WTC11 (cell line): Measurements from ENCODE around the gene SART1. TPM values are rescaled to one million over a fixed set of nuclear protein-coding genes. Genes with fewer than 3 reads are reported as not detected.
A peak's percentile ranks its signal among the peaks of the same experiment; 100 is the strongest.

ENCODE experiments used
- ATAC-seq: fragments of 200-7000 bp; cut with Tn5 transposase; 2 replicates; pipeline ENCODE4 v1.10.0; 2021; ENCODE audit warnings: mild to moderate bottlenecking, moderate library complexity
- CTCF ChIA-PET: fragments of 300-600 bp; sonication (Branson Sonifier 250); formaldehyde crosslinking; loops from one replicate; lab custom pipeline; 2021; ENCODE audit warnings: antibody characterized with exemption; lab: Charles Lee
- POLR2A ChIA-PET: fragments of 350-600 bp; sonication (Branson Sonifier 250); formaldehyde crosslinking; loops from one replicate; lab custom pipeline; 2021; ENCODE audit warnings: antibody characterized with exemption; lab: Charles Lee
- DNase-seq: peaks from one replicate; pipeline ENCODE4 v3.0.0; 2021; ENCODE audit warnings: low spot score
- H3K27ac Mint-ChIP-seq: 2 replicates; pipeline ENCODE4 v1.8.0; 2021; ENCODE audit warnings: mixed read lengths
- H3K27me3 Mint-ChIP-seq: 2 replicates; pipeline ENCODE4 v1.8.0; 2021; ENCODE audit warnings: low read depth, mild to moderate bottlenecking, moderate library complexity, mixed read lengths
- H3K36me3 Mint-ChIP-seq: 2 replicates; pipeline ENCODE4 v1.8.0; 2021; ENCODE audit warnings: mixed read lengths
- H3K4me1 Mint-ChIP-seq: 2 replicates; pipeline ENCODE4 v1.8.0; 2022; ENCODE audit warnings: mixed read lengths
- H3K4me3 Mint-ChIP-seq: 2 replicates; pipeline ENCODE4 v1.8.0; 2021; ENCODE audit warnings: mild to moderate bottlenecking, moderate library complexity, mixed read lengths
- H3K9me3 Mint-ChIP-seq: 2 replicates; pipeline ENCODE4 v1.8.0; 2021; ENCODE audit warnings: mixed read lengths
- ARID4B ChIP-seq: sonication (generic); formaldehyde crosslinking; IDR thresholded peaks from 2 replicates; pipeline ENCODE4 v1.8.0; 2023; ENCODE audit warnings: missing genetic modification reagents, mild to moderate bottlenecking, borderline replicate concordance
- CBFB ChIP-seq: sonication (generic); formaldehyde crosslinking; IDR thresholded peaks from 2 replicates; pipeline ENCODE4 v1.8.1; 2022; ENCODE audit warnings: mild to moderate bottlenecking, low read depth, missing genetic modification reagents
- CREB1 ChIP-seq: sonication (generic); formaldehyde crosslinking; IDR thresholded peaks from 2 replicates; pipeline ENCODE4 v1.8.0; 2023; ENCODE audit warnings: mild to moderate bottlenecking, missing genetic modification reagents
- HMGA2 ChIP-seq: fragments of 250-450 bp; sonication (Bioruptor Pico); IDR thresholded peaks from 2 replicates; pipeline ENCODE4 v1.4.0; 2021; ENCODE audit warnings: mild to moderate bottlenecking, moderate library complexity
- NFATC4 ChIP-seq: fragments of 250-450 bp; sonication (Bioruptor Pico); IDR thresholded peaks from 2 replicates; pipeline ENCODE4 v1.9.0; 2021; ENCODE audit warnings: mild to moderate bottlenecking
- NFE2L1 ChIP-seq: sonication (generic); formaldehyde crosslinking; IDR thresholded peaks from 2 replicates; pipeline ENCODE4 v1.8.1; 2023; ENCODE audit warnings: missing genetic modification reagents
- PRRX2 ChIP-seq: fragments of 250-450 bp; sonication (Bioruptor Pico); IDR thresholded peaks from 2 replicates; pipeline ENCODE4 v1.8.0; 2021; ENCODE audit warnings: mild to moderate bottlenecking
- RORB ChIP-seq: fragments of 250-450 bp; sonication (Bioruptor Pico); IDR thresholded peaks from 2 replicates; pipeline ENCODE4 v1.9.0; 2021; ENCODE audit warnings: mild to moderate bottlenecking
- SMAD3 ChIP-seq: sonication (generic); formaldehyde crosslinking; IDR thresholded peaks from 2 replicates; pipeline ENCODE4 v1.8.0; 2022; ENCODE audit warnings: missing genetic modification reagents, mild to moderate bottlenecking, borderline replicate concordance
- SOX15 ChIP-seq: fragments of 250-450 bp; sonication (Bioruptor Pico); IDR thresholded peaks from 2 replicates; pipeline ENCODE4 v1.9.0; 2021; ENCODE audit warnings: mild to moderate bottlenecking
- ZNF121 ChIP-seq: sonication (generic); formaldehyde crosslinking; IDR thresholded peaks from 2 replicates; pipeline ENCODE4 v1.8.0; 2023; ENCODE audit warnings: missing genetic modification reagents
- ZNF263 ChIP-seq: sonication (generic); formaldehyde crosslinking; IDR thresholded peaks from 2 replicates; pipeline ENCODE4 v1.8.1; 2022; ENCODE audit warnings: low read depth, mild to moderate bottlenecking, moderate library complexity, missing genetic modification reagents
- ZNF671 ChIP-seq: fragments of 250-450 bp; sonication (Bioruptor Pico); IDR thresholded peaks from 2 replicates; pipeline ENCODE4 v1.8.0; 2021; ENCODE audit warnings: mild to moderate bottlenecking
- total RNA-seq: library from RNA; stranded (reverse); gene quantifications from 3 replicates; pipeline ENCODE4 v1.2.3, GENCODE V29; 2021
- TF ChIP-seq, protein P1 (sequence below): fragments of 200-600 bp; IDR thresholded peaks from 2 replicates; pipeline ENCODE4 v1.8.0; 2022; ENCODE audit warnings: antibody characterized with exemption

SART1 gene
- total RNA-seq, 1 experiment from 2014 or later, result 57.0 TPM

GRCh38 chr11:65960824-65961266, 689 bp upstream of the SART1 start:
- peaks cover 21% of the 10 kb centered on the region for H3K4me1 Mint-ChIP-seq
- CTCF ChIA-PET, result interaction anchor here (1.1 to 1.2 kb wide), 2 partner anchors 84 to 101 kb away, joined by 3 read pairs; partner anchors contain the start of gene MUS81
- no peak for DNase-seq
- POLR2A ChIA-PET, result interaction anchor here (1.1 kb wide), 1 partner anchor 15 kb away, joined by 3 read pairs; the partner anchor contains the start of gene TSGA10IP
- H3K9me3 Mint-ChIP-seq, result no peaks in the 10 kb centered on the region
- TF ChIP-seq ZNF263 (CRISPR knock-in tag), result no peak
- TF ChIP-seq ZNF121 (CRISPR knock-in tag), result peak; percentile 64; the same call in 1 of the 2 replicates
- TF ChIP-seq ZNF671 (CRISPR knock-in tag), result no peak
- TF ChIP-seq, protein P1, sequence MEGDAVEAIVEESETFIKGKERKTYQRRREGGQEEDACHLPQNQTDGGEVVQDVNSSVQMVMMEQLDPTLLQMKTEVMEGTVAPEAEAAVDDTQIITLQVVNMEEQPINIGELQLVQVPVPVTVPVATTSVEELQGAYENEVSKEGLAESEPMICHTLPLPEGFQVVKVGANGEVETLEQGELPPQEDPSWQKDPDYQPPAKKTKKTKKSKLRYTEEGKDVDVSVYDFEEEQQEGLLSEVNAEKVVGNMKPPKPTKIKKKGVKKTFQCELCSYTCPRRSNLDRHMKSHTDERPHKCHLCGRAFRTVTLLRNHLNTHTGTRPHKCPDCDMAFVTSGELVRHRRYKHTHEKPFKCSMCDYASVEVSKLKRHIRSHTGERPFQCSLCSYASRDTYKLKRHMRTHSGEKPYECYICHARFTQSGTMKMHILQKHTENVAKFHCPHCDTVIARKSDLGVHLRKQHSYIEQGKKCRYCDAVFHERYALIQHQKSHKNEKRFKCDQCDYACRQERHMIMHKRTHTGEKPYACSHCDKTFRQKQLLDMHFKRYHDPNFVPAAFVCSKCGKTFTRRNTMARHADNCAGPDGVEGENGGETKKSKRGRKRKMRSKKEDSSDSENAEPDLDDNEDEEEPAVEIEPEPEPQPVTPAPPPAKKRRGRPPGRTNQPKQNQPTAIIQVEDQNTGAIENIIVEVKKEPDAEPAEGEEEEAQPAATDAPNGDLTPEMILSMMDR, result no peak
- 0 out of 2 replicates have a peak, but pooled peaks have one; percentile 12 for TF ChIP-seq NFATC4 (CRISPR knock-in tag)
- TF ChIP-seq HMGA2, result no peak
- no peak for TF ChIP-seq SOX15 (CRISPR knock-in tag)
- TF ChIP-seq CREB1, result no peak
- TF ChIP-seq NFE2L1 (CRISPR knock-in tag), result no peak
- TF ChIP-seq, all 79 proteins: peak for 2
- peak overlapping the region; percentile 91 for H3K4me3 Mint-ChIP-seq
- H3K27ac Mint-ChIP-seq, result peak overlapping the region; percentile 98
- no peak; the same call in 1 of the 2 replicates for ATAC-seq
- H3K36me3 Mint-ChIP-seq, result peaks cover 19% of the 10 kb centered on the region
- H3K27me3 Mint-ChIP-seq, result peaks cover 3% of the 10 kb centered on the region; the same call in 1 of the 2 replicates

GRCh38 chr11:65962141-65962564, 619 bp downstream of the SART1 start:
- peak overlapping the region; percentile 70 for H3K27ac Mint-ChIP-seq
- H3K4me1 Mint-ChIP-seq, result peaks cover 21% of the 10 kb centered on the region
- POLR2A ChIA-PET, result no interaction called here
- H3K9me3 Mint-ChIP-seq, result no peaks in the 10 kb centered on the region
- ATAC-seq (no peak), DNase-seq (no peak)
- TF ChIP-seq ARID4B (CRISPR knock-in tag) (no peak), SMAD3 (CRISPR knock-in tag) (no peak), PRRX2 (no peak), CBFB (CRISPR knock-in tag) (no peak)
- H3K27me3 Mint-ChIP-seq, result peaks cover 3% of the 10 kb centered on the region; the same call in 1 of the 2 replicates
- peaks cover 30% of the 10 kb centered on the region for H3K36me3 Mint-ChIP-seq
- H3K4me3 Mint-ChIP-seq, result peak overlapping the region; percentile 91
- CTCF ChIA-PET, result interaction anchor here (0.6 to 0.8 kb wide), 2 partner anchors 30 to 74 kb away, joined by 3 read pairs; partner anchors contain the start of gene FIBP

GRCh38 chr11:65964906-65965305, 3.4 kb downstream of the SART1 start:
- H3K4me3 Mint-ChIP-seq, result no peak overlapping the region
- no peak overlapping the region for H3K27ac Mint-ChIP-seq
- no peaks in the 10 kb centered on the region for H3K27me3 Mint-ChIP-seq
- no peak for ATAC-seq
- no peak for TF ChIP-seq RORB (CRISPR knock-in tag)
- TF ChIP-seq, all 79 proteins: peak for 0
- peaks cover 10% of the 10 kb centered on the region for H3K4me1 Mint-ChIP-seq
- no peaks in the 10 kb centered on the region for H3K9me3 Mint-ChIP-seq
- H3K36me3 Mint-ChIP-seq, result peaks cover 47% of the 10 kb centered on the region
- no peak for DNase-seq
- POLR2A ChIA-PET, result no interaction called here
- CTCF ChIA-PET, result interaction anchor here (1.3 kb wide), 1 partner anchor 24 kb away, joined by 4 read pairs; no protein-coding TSS in a partner anchor
